ENCODE measurements around the gene KCTD6. TPM values are rescaled to one million over a fixed set of nuclear protein-coding genes. Genes with fewer than 3 reads are reported as not detected.
"Not testable (repeated sequence)": the region's sequence is repeated elsewhere in the genome, so short reads cannot be mapped to it uniquely, and the experiment has no call there.

The KCTD6 gene
- polyA plus RNA-seq, 3 donors: 30.6 to 37.7 (median 33.4) TPM

DNA sequence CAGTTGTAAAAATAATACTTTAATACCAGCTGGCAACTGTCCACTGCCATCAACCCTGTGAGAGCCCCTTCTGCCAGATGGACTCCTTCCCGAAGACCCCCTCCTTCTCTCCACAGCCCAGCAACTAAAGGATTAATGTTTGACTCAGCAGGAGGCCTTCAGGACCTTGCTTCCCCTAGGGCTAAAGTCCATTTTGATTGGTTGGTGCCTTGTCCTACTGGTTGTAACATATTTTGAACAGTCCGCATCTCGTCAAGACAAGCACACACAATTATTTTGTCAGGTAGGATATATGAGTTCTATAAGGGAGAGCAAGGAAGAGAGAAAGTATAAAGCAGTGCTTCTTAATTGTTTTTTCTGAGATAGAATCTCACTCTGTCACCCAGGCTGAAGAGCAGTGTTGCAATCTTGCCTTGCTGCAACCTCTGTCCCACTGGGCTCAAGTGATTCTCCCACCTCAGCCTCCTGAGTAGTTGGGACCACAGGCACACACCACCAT is 26.4 kb downstream of the KCTD6 start:
- peak in 2 of 11 donors; percentile 68 to 70 for DNase-seq (ENCODE audit: extremely low read depth in 1 of 11, low read depth in 9 of 11, low spot score in 4 of 11)

DNA sequence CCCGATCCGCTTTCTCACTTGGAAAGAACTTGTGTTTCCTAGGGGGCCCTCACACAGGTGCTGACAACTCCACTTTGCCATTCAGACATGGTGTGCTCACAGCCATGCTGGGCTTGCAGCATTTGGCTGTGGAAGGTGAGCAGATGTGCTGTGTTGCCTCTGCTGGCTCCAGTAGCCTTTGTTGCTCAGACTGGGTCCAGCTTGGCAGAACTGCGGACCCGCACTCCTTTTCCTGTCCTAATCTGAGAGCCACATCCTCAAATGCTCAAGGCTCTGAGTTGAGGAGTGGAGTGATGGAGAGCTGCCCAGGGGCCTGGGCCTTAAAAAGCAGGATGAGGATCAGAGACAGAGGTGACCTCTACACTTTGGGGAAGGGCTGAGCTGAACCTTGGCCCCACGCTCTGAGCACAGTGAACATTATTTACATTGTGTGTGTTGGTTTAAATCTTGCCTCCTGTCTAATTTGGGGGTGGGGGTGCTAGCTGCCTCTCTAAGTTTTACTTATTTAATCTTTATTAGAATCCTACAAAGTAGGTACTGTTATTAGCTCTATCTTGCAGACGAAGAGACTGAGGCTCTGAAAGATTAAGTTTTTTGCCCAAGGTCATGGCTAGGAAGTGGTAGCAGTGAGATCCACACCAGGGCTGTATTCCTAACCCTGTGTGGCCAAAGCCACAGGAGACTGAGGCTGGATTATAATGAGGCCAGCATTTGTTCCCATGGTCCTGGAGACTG is 27.9 kb downstream of the KCTD6 start:
- DNase-seq (ENCODE audit: extremely low read depth in 1 of 11, low read depth in 9 of 11, low spot score in 4 of 11): no peak

DNA sequence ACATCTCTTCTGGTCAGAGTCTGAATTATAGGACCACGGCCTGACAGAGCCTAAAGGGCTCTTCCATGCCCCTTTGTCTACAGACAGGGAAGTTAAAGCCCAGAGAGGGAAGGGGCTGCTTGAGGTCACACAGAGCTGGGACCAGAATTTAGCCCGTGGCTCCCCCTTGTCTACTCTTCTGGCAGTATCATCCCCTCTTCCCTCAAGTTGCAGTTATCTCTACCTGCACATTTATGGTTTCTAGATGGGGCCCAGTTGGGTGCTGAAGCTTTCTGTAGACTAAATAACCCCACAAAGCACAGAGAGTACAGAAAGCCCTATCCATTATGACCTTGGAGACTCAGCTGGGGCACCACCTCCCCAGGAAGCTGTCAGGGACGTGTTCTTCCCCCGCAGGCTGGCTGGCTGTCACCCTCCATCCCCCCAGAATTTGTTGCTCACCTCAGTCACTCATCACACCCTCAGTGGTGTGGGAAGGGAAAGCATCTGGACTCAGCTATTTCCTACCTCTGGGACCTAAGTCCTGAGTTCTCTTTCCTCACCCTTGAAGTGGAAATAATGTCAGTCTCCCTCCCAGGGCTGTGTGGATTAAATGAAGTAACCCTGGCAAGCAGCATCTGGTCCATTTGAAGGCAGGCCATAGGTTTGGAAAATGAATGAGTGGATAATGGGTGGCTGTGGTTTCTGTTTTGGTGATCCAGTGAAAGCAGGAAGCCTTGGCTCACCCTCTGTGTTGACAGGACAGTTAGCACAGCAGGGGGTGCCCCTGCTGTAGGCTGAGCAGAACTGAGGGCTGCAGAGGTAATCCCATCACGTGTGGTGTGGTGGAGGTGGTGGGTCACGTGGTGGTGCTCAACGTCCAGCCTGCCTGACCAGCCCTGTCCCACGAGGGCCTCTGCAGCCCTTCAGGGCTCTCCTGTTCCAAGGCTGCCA is 28.8 kb downstream of the KCTD6 start:
- no peak for DNase-seq (ENCODE audit: extremely low read depth in 1 of 11, low read depth in 9 of 11, low spot score in 4 of 11)

DNA sequence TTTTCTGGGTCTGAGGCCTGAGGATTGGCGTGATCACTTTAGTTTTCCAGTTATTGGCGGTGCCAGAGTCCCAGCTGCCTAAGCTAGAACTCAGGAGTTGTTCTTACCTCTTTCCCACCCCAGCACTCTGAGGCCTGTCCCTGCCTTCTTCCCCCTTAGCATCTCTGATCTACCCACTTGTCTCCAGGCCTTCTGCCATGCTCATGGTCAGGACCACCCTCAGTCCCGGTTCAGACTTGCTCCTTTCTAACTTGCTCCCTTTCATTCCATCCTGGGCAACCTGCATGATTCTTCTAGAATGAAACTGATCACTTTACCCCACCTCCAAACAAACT is 29.4 kb downstream of the KCTD6 start:
- no peak for DNase-seq (ENCODE audit: extremely low read depth in 1 of 11, low read depth in 9 of 11, low spot score in 4 of 11)

DNA sequence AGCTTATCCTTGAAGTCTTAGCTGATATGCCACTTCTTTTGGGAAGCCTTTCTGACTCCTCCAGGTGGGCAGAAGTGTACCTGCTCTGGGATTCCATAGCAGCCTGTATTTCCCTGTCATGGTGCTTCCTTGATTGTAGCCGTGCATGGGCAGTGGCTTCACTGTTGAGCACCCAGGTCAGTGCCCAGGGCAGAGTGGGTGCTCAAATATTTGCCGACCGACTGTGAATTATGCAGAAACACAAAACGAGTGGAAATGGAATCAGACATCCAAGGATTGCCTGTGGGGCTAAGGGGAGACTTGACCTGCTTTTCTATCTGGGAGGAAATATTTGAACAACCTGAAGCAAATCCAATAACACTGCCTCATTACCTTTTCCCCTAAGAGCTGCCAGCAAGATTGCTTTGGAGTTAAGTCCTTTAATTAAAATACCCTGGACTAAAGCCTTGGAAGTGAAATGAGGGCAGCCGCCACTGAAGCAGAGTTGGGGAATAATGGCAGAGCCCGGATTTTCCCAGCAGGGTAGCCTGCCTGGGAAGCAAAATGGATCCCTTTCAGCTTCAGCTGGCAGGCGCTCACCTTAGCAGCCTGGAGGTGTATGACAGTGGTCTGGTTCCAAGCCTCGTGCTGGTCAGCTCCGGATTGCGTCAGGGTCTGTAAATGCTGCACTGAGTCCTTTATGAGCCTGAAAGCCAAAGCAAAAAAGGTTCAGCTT is 30.2 kb downstream of the KCTD6 start:
- DNase-seq (ENCODE audit: extremely low read depth in 1 of 11, low read depth in 9 of 11, low spot score in 4 of 11): no peak

DNA sequence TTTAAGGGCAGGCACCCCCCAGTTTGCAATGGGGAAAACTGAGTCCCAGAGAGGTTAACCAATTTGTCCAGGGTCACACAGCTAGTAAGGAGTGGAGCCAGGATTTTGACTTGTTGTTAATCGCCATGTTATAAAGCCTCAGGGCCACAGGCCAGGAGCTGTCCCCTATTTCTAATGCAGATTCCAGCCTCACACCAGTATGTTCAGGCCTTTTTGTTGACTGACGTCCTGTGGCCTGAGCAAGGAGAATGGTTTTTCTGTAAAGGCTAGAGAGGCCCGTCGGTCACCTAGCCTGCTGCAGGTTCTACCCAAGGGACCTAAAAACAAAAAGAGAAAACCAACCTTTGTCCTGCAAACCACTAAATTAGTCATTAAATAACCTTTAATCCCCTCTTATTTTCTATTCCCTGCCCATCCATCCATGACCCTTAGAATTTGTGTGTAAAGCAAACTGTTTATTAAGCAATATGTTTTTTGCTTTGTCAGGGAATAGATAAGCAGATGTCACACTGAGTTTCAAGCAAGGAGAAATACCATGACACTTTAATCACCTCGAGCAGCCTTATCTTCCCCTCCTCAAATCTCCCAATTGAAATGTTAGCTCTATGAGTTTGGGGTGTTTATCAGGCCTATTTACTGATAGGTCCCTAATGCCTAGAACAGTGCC is 31.0 kb downstream of the KCTD6 start:
- no peak for DNase-seq (ENCODE audit: extremely low read depth in 1 of 11, low read depth in 9 of 11, low spot score in 4 of 11)

DNA sequence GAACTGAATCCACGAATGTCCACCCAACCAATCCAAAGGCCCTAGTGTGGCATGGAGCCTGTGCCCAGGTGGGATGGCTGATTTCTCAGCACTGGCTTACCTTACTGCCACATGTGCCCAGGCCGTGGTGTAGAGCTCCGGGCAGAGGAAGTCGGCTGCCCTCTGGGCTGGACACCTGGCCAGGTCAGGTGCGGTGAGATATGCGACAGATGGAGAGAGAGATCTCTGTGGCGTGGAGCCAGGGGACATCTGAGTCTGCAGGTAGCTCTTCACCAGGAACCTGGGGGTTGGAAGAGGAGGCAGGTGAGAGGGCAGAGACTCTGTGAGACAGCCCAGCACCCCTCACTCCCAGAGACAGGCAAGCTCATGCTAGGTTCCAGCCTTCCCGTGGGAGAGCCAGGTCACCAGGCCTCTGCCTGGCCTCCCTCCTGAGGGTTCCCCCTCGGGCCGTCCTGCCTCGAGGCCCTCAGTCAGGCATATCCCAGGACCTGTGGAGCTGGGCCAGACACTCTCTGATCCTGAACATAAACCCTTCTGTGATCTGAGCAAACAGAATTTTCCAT is 32.5 kb downstream of the KCTD6 start:
- no peak for DNase-seq (ENCODE audit: extremely low read depth in 1 of 11, low read depth in 9 of 11, low spot score in 4 of 11)

DNA sequence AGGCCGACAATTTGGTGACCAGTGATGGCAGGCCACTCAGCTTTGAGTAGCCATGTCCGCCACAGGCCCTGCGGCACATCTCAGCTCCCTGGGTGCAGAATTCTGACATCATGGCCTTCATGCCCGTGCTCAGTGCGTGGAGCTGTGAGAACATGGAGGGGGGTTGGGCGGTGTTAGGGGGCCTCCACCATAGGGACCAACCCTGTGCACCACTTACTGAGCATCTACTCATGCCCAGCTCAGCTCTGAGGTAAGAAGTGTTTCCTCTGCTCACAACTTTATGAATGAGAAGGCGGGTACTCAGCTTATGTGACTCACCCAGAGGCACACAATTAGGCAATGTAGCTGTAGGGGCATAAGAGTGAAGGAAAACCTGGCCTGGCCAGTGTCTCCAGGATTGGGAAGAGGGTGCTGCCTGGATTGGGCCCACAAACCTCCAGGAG is 34.6 kb downstream of the KCTD6 start:
- no peak for DNase-seq (ENCODE audit: extremely low read depth in 1 of 11, low read depth in 9 of 11, low spot score in 4 of 11)

DNA sequence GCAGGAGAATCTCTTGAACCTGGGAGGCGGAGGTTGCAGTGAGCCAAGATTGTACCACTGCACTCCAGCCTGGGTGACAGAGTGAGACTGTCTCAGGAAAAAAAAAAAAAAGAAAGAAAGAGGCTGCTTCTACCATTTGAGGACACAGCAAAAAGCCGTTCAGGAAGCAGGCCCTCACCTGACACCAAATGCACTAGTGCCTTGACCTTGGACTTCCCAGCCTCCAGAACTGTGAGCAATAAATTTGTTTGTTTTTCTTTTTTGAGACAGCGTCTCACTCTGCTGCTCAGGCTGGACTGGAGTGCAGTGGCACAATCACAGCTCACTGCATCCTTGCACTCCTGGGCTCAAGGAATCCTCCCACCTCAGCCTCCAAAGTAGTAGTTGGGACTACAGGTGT is 35.5 kb downstream of the KCTD6 start:
- DNase-seq (ENCODE audit: extremely low read depth in 1 of 11, low read depth in 9 of 11, low spot score in 4 of 11): not testable (repeated sequence)

DNA sequence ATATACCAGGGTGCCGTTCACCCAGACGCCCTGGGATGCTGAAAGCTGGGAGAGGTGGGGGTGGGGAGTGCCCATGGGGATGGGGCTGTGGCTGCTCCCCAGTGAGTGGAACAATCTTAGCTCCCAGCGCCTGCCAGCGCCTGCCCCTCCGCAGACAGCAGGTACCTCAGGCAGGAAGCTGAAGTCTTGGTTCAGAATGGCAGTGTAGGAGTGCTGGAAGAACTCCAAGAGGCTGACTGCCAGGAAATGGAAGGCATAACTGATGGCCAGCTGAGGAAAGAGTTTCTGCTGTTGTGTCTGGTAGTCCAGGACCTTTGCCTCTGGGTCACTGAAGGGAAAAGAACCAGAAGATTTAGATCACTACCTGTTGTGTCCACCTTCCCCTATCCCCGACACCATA is 36.7 kb downstream of the KCTD6 start:
- DNase-seq (ENCODE audit: extremely low read depth in 1 of 11, low read depth in 9 of 11, low spot score in 4 of 11): no peak

DNA sequence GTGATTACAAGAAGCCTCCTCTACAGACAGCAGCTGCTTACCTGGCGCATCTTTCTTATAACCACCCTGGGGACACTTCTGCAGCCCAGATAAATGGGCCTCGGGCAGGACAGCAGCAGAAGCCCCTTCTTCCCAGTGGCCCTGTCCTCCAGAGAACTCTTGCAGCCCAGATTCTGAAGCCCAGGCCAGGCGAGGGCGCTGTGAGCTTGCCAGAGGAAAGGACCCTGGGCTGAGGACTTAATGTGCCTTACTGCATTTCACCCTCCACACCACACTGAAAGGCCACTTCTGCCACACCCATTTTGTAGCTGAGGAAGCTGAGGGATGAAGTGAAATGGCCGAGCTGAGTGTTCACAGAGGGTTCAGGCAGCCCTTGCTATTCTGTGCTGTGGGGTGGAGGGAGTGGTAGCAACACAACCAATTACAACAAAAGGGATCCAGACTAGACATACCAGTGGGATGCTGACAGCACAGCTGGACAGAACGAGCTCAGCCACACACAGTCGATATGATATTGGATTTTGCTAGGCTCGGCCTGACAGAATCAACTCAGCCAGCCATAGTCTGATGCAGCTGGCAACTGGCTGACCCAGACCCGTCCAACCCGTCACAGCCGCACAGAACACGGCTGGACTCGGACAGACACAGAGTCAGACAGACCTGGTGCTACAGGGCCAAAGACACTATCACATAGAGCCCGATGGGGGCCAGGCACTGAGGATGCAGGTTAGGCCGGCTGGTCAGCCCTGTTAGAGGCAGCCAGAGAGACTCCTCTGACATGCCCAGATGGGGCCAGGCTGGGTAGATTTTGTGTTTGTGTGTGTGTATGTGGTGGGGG is 37.8 kb downstream of the KCTD6 start:
- DNase-seq (ENCODE audit: extremely low read depth in 1 of 11, low read depth in 9 of 11, low spot score in 4 of 11): no peak

DNA sequence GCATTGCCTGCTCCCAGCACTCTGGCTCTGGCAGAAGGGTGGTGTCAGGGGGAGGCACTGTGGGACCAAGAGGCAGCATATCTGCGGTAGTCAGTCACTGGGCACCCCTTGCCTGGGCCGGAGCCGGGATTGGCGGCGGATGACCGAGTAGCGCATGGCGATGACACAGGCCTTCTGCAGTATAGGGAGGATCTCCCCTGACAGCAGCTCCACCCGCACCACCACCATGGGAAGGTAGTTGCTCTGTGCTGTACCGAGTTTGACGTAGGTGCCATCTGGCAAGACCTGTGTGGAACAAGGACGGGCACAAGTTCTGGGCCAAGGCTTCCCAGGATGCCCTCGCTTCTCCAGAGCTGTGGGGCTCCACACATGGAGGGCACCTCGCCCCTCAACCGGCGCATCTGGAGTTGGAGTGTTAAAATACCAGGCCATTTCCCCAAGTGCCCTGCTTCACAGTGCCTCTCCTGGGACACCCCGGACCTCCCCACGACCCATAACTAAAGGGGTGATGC is 38.5 kb downstream of the KCTD6 start:
- no peak for DNase-seq (ENCODE audit: extremely low read depth in 1 of 11, low read depth in 9 of 11, low spot score in 4 of 11)

DNA sequence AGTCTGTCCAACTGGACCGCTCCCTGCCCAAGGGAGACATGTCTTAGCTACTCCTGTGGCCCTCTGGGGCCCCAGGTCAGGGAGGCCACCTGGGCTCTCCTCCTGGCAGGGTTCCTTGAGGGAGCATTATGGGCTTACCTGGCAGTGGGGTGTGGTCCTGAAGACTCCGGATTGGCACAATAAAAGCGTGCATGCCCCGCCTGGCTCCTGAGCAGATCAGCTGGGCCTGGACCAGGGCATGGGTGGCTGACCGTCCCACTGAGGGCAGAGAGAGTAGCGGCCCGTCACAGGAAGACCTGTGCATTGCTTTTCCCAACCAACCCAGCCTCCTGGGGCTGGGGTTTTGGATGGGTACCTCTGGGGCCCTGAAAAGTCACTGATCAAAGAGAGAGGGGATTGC is 39.7 kb downstream of the KCTD6 start:
- no peak for DNase-seq (ENCODE audit: extremely low read depth in 1 of 11, low read depth in 9 of 11, low spot score in 4 of 11)

DNA sequence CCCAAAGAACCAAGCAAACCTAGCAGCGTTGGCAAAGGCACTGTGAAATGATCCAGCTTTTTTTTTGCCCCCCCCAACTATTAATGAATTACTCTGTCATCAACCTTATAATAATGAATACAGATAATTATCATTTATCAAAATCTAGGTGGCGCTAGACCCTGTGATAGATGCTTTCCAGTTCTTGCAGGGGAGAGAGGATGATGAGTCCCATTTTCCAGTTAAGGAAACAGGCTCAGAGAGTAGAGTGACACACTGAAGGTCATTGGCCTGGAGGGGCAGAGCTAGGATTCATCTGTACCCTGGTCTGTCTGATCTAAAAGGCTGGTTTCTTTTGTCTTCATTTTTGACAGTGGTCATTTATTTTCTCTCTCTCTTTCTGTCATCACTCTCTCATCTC is 40.1 kb downstream of the KCTD6 start:
- DNase-seq (ENCODE audit: extremely low read depth in 1 of 11, low read depth in 9 of 11, low spot score in 4 of 11): no peak

DNA sequence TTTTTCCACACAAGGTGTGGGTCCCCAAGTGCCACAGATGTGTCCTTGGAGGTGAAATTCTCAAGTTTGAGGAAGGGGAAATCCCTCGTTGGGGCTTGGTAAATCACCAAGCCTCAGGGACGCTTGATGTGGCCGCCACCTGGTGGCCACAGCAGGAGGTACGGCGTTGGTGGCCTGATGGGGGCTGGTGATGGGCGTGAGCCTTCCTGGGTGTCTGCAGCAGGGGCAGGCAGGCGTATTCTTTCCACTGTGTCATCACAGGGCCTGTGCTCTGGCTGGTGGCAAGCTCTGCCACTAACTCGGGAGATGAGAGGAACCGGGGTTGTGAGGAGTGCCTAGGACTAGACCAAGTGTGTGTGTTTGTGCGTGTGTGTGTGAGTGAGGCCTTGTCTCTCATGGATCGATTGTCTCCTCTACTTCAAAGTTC is 40.9 kb downstream of the KCTD6 start:
- DNase-seq (ENCODE audit: extremely low read depth in 1 of 11, low read depth in 9 of 11, low spot score in 4 of 11): peak in 5 of 11 donors; percentile 45 to 70 (median 56)

DNA sequence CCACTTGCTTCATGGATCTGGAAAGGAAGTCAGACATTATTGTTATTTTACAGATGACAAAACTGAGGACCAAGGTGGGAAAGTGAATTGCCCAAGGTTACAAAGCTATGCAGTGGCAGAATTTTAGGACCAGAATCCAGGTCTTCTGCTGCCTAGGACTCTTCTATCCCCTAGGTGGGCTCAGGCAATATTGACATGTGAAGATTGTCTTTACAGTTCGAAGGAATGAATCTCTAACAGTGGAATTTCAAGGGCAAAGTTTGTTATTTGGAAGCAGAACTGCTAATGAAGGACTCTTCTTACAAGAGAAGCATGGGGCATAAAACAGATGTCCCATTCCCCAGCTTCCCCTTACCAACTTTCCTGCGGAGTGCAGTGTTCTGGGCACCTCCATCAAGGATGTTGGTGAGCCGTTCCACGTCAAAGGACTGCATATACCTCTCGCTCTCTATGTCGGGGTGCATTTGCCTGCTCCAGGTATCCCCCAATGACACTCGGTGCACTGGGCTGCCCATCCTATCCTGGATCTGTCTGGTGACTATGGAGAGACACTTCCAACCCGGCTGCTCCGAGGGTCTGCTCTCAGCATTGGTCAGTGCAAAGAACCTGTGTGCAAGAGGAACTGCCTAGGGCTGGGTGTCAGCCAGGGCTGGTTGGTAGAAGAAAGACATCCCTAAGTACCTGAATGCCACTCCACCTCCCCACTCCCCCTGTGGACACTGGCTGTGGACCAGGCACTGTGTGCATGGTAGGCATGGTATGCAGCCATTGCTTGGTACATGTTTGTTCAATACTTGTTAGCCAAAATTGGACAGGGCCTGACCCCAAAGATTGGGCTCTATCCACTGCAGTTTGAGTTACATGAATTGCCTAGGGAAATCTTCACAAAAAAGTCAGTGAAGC is 42.9 kb downstream of the KCTD6 start:
- DNase-seq (ENCODE audit: extremely low read depth in 1 of 11, low read depth in 9 of 11, low spot score in 4 of 11): no peak

Data from renal cortex interstitium (tissue), 11 donors.